ENCODE data around the gene RFC1. TPM values are rescaled to one million over a fixed set of nuclear protein-coding genes. Genes with fewer than 3 reads are reported as not detected.

The RFC1 gene
- total and polyA plus RNA-seq, 2 experiments from 2014 or later, result 39.5 to 46.3 TPM

GRCh38 chr4:39259571-39260330 is 106.4 kb downstream of the RFC1 start:
- peak overlapping the region; percentile 40; the same call in 1 of the 2 replicates for H3K27ac ChIP-seq
- no peaks in the 10 kb centered on the region for H3K9me3 ChIP-seq (ENCODE audit: low read depth)
- H3K9ac ChIP-seq, result no peak overlapping the region
- no peak overlapping the region for H3K4me3 ChIP-seq
- no peaks in the 10 kb centered on the region for H3K79me2 ChIP-seq (ENCODE audit: insufficient read depth)
- no peaks in the 10 kb centered on the region for H3K27me3 ChIP-seq (replicated peaks; ENCODE audit: insufficient read depth)
- H3K4me2 ChIP-seq (ENCODE audit: unreplicated experiment), result peak overlapping the region; percentile 21
- WGBS, 2 experiments (ENCODE audit: low coverage in 1 of 2, low lambda C conversion rate in 2 of 2, missing lambda C conversion rate in 2 of 2), result 89 to 92% methylated on average over 4 of the region's 4 CpGs
- no peak overlapping the region for H2AFZ ChIP-seq
- H3K9me2 ChIP-seq (ENCODE audit: insufficient read depth), result no peaks in the 10 kb centered on the region
- no peaks in the 10 kb centered on the region for H4K20me1 ChIP-seq (ENCODE audit: insufficient read depth)
- in situ Hi-C loops (cut with MboI), result no loop called here
- DNase-seq, result peak; percentile 56
- H3F3A ChIP-seq (ENCODE audit: insufficient read depth), result peaks cover 33% of the 10 kb centered on the region
- peaks cover 24% of the 10 kb centered on the region for H3K4me1 ChIP-seq (ENCODE audit: insufficient read depth)
- no peak for TF ChIP-seq EZH2 (IDR thresholded peaks at IDR 0.05; ENCODE audit: insufficient read depth, poor library complexity, severe bottlenecking)
- no peak for TF ChIP-seq EZH2phosphoT487 (IDR thresholded peaks at IDR 0.05; ENCODE audit: insufficient read depth, low read depth)
- 0 out of 2 replicates have a peak, but pooled peaks cover 4% of the 10 kb centered on the region for H3K36me3 ChIP-seq (ENCODE audit: low read depth)

GRCh38 chr4:39256436-39256835 is 109.7 kb downstream of the RFC1 start:
- no peaks in the 10 kb centered on the region for H3K79me2 ChIP-seq (ENCODE audit: insufficient read depth)
- no peaks in the 10 kb centered on the region for H3K9me3 ChIP-seq (ENCODE audit: low read depth)
- H3K27me3 ChIP-seq (replicated peaks; ENCODE audit: insufficient read depth), result no peaks in the 10 kb centered on the region
- DNase-seq, result peak; percentile 2
- H4K20me1 ChIP-seq (ENCODE audit: insufficient read depth), result no peaks in the 10 kb centered on the region
- in situ Hi-C loops (cut with MboI), result no loop called here
- no peaks in the 10 kb centered on the region for H3K9me2 ChIP-seq (ENCODE audit: insufficient read depth)
- TF ChIP-seq EZH2 (IDR thresholded peaks at IDR 0.05; ENCODE audit: insufficient read depth, poor library complexity, severe bottlenecking) (no peak), EZH2phosphoT487 (IDR thresholded peaks at IDR 0.05; ENCODE audit: insufficient read depth, low read depth) (no peak)
- peaks cover 27% of the 10 kb centered on the region for H3K4me1 ChIP-seq (ENCODE audit: insufficient read depth)
- no peak overlapping the region for H3K4me2 ChIP-seq (ENCODE audit: unreplicated experiment)
- no peak overlapping the region for H3K27ac ChIP-seq
- no peak overlapping the region for H2AFZ ChIP-seq
- peaks cover 7% of the 10 kb centered on the region; the same call in 1 of the 2 replicates for H3K36me3 ChIP-seq (ENCODE audit: low read depth)
- 71 to 85% methylated on average over 2 of the region's 2 CpGs for WGBS, 2 experiments (ENCODE audit: low coverage in 1 of 2, low lambda C conversion rate in 2 of 2, missing lambda C conversion rate in 2 of 2)
- no peak overlapping the region for H3K4me3 ChIP-seq
- H3K9ac ChIP-seq, result no peak overlapping the region
- peaks cover 40% of the 10 kb centered on the region for H3F3A ChIP-seq (ENCODE audit: insufficient read depth)

- Histone ChIP-seq H4K20me1 (ENCODE audit: insufficient read depth) (no peaks in the 10 kb centered on the region), H2AFZ (no peak overlapping the region), H3K9ac (no peak overlapping the region), H3K4me3 (no peak overlapping the region), H3K9me2 (ENCODE audit: insufficient read depth) (no peaks in the 10 kb centered on the region), H3K4me2 (ENCODE audit: unreplicated experiment) (no peak overlapping the region), H3F3A (ENCODE audit: insufficient read depth) (peaks cover 40% of the 10 kb centered on the region), H3K36me3 (ENCODE audit: low read depth) (peaks cover 4% of the 10 kb centered on the region; the same call in 1 of the 2 replicates), H3K27ac (no peak overlapping the region), H3K4me1 (ENCODE audit: insufficient read depth) (peaks cover 27% of the 10 kb centered on the region), H3K79me2 (ENCODE audit: insufficient read depth) (no peaks in the 10 kb centered on the region), H3K27me3 (replicated peaks; ENCODE audit: insufficient read depth) (no peaks in the 10 kb centered on the region), H3K9me3 (ENCODE audit: low read depth) (no peaks in the 10 kb centered on the region)
- TF ChIP-seq EZH2 (IDR thresholded peaks at IDR 0.05; ENCODE audit: insufficient read depth, poor library complexity, severe bottlenecking) (no peak), EZH2phosphoT487 (IDR thresholded peaks at IDR 0.05; ENCODE audit: insufficient read depth, low read depth) (no peak)
- peak; percentile 1 for DNase-seq
- 85 to 87% methylated on average over 5 of the region's 5 CpGs for whole genome bisulfite sequencing, 2 experiments (ENCODE audit: low coverage in 1 of 2, low lambda C conversion rate in 2 of 2, missing lambda C conversion rate in 2 of 2)
- in situ Hi-C loops (cut with MboI), result no loop called here
Observed at GRCh38 chr4:39255871-39256270, 110.3 kb downstream of the RFC1 start.

- WGBS, 2 experiments (ENCODE audit: low coverage in 1 of 2, low lambda C conversion rate in 2 of 2, missing lambda C conversion rate in 2 of 2), result 57 to 60% methylated on average over 2 of the region's 2 CpGs
- in situ Hi-C loops (cut with MboI), result no loop called here
- Histone ChIP-seq H3K9me3 (ENCODE audit: low read depth) (no peaks in the 10 kb centered on the region), H3K27ac (peak overlapping the region; percentile 16; the same call in 1 of the 2 replicates), H3K9ac (no peak overlapping the region), H4K20me1 (ENCODE audit: insufficient read depth) (no peaks in the 10 kb centered on the region), H2AFZ (peak overlapping the region; percentile 19; the same call in 1 of the 2 replicates), H3K79me2 (ENCODE audit: insufficient read depth) (no peaks in the 10 kb centered on the region), H3K4me2 (ENCODE audit: unreplicated experiment) (peak overlapping the region; percentile 22), H3F3A (ENCODE audit: insufficient read depth) (peaks cover 39% of the 10 kb centered on the region), H3K4me3 (no peak overlapping the region), H3K4me1 (ENCODE audit: insufficient read depth) (peaks cover 27% of the 10 kb centered on the region), H3K9me2 (ENCODE audit: insufficient read depth) (no peaks in the 10 kb centered on the region), H3K36me3 (ENCODE audit: low read depth) (peaks cover 4% of the 10 kb centered on the region; the same call in 1 of the 2 replicates), H3K27me3 (replicated peaks; ENCODE audit: insufficient read depth) (no peaks in the 10 kb centered on the region)
- TF ChIP-seq EZH2phosphoT487 (IDR thresholded peaks at IDR 0.05; ENCODE audit: insufficient read depth, low read depth) (no peak), EZH2 (IDR thresholded peaks at IDR 0.05; ENCODE audit: insufficient read depth, poor library complexity, severe bottlenecking) (no peak)
- DNase-seq, result peak; percentile 48
Observed at GRCh38 chr4:39255266-39255665, 110.9 kb downstream of the RFC1 start.

Data from GM23248 (cell line).